ENCODE measurements around the gene ZBTB24.
"Not testable (repeated sequence)": the region's sequence is repeated elsewhere in the genome, so short reads cannot be mapped to it uniquely, and the experiment has no call there.

The ZBTB24 gene

DNA sequence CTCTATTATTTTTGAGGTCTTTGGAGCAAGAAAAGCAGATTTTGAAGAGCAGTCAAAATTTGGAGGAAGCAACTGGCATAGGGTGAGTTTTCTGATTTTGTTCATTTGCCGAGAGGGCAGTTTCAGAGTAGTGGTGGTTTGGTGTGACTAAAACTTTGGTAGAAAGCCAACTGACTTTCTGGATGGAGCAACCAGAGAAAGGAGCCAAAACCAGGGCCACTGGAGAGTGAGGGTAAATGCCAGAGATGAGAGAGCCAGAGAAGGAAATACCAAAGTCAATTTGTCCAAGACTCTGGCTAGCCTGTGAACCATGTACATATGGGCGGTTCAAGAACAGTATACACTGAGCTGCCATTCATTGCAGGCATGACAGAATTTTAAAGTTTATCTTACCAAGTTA lies 40.5 kb upstream of the ZBTB24 start:
- TF ChIP-seq, protein P1, sequence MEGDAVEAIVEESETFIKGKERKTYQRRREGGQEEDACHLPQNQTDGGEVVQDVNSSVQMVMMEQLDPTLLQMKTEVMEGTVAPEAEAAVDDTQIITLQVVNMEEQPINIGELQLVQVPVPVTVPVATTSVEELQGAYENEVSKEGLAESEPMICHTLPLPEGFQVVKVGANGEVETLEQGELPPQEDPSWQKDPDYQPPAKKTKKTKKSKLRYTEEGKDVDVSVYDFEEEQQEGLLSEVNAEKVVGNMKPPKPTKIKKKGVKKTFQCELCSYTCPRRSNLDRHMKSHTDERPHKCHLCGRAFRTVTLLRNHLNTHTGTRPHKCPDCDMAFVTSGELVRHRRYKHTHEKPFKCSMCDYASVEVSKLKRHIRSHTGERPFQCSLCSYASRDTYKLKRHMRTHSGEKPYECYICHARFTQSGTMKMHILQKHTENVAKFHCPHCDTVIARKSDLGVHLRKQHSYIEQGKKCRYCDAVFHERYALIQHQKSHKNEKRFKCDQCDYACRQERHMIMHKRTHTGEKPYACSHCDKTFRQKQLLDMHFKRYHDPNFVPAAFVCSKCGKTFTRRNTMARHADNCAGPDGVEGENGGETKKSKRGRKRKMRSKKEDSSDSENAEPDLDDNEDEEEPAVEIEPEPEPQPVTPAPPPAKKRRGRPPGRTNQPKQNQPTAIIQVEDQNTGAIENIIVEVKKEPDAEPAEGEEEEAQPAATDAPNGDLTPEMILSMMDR (IDR thresholded peaks at IDR 0.05) = no peak
- H3K9me3 ChIP-seq = no peaks in the 10 kb centered on the region
- peaks cover 5 to 6% of the 10 kb centered on the region in 2 experiments for H3K4me1 ChIP-seq (ENCODE audit: control insufficient read depth in 1 of 2, insufficient read depth in 1 of 2, low read depth in 1 of 2, low read length in 1 of 2)
- H3K36me3 ChIP-seq = no peaks in the 10 kb centered on the region
- H3K4me3 ChIP-seq (ENCODE audit: low read depth in 1 of 2, low read length in 1 of 2) = no peak overlapping the region
- no peaks in the 10 kb centered on the region for H3K27me3 ChIP-seq
- H3K27ac ChIP-seq = no peak overlapping the region

DNA sequence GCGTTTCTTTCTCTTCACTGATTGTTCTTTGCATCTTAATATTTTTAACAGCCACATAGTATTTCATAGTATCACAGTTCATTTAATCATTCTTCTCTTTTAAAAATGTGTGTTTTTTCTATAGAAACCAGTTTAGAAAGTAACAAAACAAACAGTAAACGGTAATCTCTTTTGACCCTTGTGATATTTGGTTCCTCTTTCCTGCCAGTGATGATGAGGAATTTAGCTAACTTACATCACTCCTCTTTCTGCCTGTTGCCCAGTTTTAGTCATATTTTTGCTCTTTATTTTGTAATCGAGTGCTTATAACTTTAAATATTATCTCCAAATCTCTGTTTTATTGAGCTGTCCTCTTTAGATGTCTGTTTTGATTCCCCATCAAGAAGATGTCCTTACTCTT lies 38.1 kb upstream of the ZBTB24 start:
- Histone ChIP-seq H3K36me3 (no peaks in the 10 kb centered on the region), H3K4me1 (ENCODE audit: control insufficient read depth in 1 of 2, insufficient read depth in 1 of 2, low read depth in 1 of 2, low read length in 1 of 2) (peaks cover 6 to 10% of the 10 kb centered on the region in 2 experiments), H3K9me3 (no peaks in the 10 kb centered on the region), H3K27me3 (no peaks in the 10 kb centered on the region), H3K4me3 (ENCODE audit: low read depth in 1 of 2, low read length in 1 of 2) (no peak overlapping the region), H3K27ac (no peak overlapping the region)
- TF ChIP-seq, protein P1 (IDR thresholded peaks at IDR 0.05) = no peak

DNA sequence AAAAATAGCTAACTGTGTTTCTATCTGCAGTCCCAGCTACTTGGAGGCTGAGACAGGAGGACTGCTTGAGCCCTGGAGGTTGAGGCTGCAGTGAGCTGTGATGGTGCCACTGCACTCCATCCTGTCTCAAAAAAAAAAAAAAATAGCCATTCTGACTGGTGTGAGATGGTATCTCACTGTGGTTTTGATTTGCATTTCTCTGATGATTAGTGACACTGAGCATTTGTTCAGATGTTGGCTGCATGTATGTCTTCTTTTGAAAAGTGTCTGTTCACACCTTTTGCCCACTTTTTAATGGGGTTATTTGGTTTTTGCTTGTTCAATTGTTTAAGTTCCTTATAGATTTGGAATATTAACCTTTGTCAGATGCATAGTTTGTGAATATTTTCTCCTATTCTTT lies 36.6 kb upstream of the ZBTB24 start:
- not testable (repeated sequence) for H3K36me3 ChIP-seq; H3K9me3 ChIP-seq; H3K4me3 ChIP-seq (ENCODE audit: low read depth in 1 of 2, low read length in 1 of 2); H3K27ac ChIP-seq; H3K27me3 ChIP-seq
- peaks cover 12 to 18% of the 10 kb centered on the region in 2 experiments for H3K4me1 ChIP-seq (ENCODE audit: control insufficient read depth in 1 of 2, insufficient read depth in 1 of 2, low read depth in 1 of 2, low read length in 1 of 2)

DNA sequence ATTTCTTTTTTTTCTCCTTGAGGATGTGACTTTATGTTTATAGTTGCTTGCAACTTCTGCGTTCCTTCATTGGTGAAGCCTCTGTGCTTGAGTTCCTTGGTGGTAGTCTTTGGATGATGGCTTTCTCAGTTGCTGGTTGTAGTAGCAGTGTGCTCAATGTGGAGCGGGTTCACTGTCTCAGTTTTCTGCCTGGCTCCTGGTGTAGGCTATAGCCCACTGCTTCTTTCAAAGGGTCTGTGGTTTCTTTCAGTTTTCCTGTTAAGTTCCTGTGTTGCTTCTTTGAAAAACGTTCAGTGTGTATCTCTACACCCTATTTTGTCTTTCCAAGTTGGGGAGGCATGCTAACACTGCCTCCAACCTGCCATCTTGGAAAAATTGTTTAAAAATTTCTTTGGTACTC lies 33.9 kb upstream of the ZBTB24 start:
- Histone ChIP-seq H3K36me3 (no peaks in the 10 kb centered on the region), H3K9me3 (no peaks in the 10 kb centered on the region), H3K27me3 (no peaks in the 10 kb centered on the region), H3K4me1 (ENCODE audit: control insufficient read depth in 1 of 2, insufficient read depth in 1 of 2, low read depth in 1 of 2, low read length in 1 of 2) (peaks cover 12 to 18% of the 10 kb centered on the region in 2 experiments), H3K27ac (peak overlapping the region; percentile 11), H3K4me3 (ENCODE audit: low read depth in 1 of 2, low read length in 1 of 2) (no peak overlapping the region)
- TF ChIP-seq, protein P1 (IDR thresholded peaks at IDR 0.05) = no peak

DNA sequence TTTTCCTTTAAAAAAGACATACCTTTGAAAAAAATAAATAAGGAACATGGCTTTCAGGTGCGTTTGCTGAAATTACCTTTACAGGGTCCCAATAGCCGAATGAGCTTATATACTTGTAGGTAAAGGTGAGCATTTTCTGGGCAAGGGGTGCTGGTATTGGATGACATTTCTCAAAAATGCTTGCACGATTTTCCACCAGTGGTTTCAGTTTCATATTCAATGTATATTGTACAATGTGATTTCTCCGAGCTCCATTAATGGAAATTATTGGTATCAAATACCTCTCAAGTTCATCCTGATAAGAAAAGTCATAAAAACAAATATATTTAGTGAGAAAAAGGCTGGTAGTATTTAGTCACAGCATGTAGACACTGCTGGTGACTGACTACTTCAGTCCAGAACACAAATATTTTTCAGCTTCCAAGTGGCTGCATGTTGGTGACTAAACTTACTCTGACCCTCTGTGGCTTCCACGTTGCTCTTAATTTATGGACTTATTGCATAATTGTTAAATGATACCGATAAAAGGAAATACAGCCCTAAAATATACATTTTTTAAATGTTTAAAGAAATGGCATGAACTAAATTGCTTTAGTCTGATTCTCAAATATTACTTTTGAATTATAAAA lies 32.9 kb upstream of the ZBTB24 start:
- peak overlapping the region; percentile 39 for H3K27ac ChIP-seq
- TF ChIP-seq, protein P1 (IDR thresholded peaks at IDR 0.05) = no peak

DNA sequence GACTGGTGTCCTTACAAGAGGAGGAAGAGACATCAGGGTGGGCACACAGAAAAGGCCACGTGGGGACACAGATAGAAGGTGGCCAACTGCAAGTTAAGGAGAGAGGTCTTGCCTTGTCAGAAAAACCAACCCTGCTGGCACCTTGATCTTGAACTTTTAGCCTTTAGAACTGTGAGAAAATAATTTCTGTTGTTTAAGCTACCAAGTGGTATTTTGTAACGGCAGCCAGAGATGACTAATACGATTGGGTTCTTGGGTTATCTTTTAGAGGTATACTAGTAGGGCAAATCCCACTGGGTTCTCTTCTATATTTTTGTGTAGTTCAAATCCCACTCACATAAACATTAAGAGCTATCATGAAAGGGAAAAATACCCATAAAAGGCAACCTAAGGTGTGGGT lies 31.9 kb upstream of the ZBTB24 start:
- peaks cover 12 to 18% of the 10 kb centered on the region in 2 experiments for H3K4me1 ChIP-seq (ENCODE audit: control insufficient read depth in 1 of 2, insufficient read depth in 1 of 2, low read depth in 1 of 2, low read length in 1 of 2)
- no peak overlapping the region for H3K4me3 ChIP-seq (ENCODE audit: low read depth in 1 of 2, low read length in 1 of 2)
- H3K27me3 ChIP-seq = no peaks in the 10 kb centered on the region
- TF ChIP-seq, protein P1 (IDR thresholded peaks at IDR 0.05) = no peak
- no peak overlapping the region for H3K27ac ChIP-seq
- H3K9me3 ChIP-seq = no peaks in the 10 kb centered on the region
- H3K36me3 ChIP-seq = no peaks in the 10 kb centered on the region

More for the DNA sequence above, 32.9 kb upstream of the ZBTB24 start:
- H3K4me1 ChIP-seq (ENCODE audit: control insufficient read depth in 1 of 2, insufficient read depth in 1 of 2, low read depth in 1 of 2, low read length in 1 of 2) = peaks cover 12 to 18% of the 10 kb centered on the region in 2 experiments
- no peaks in the 10 kb centered on the region for H3K36me3 ChIP-seq
- no peaks in the 10 kb centered on the region for H3K9me3 ChIP-seq
- H3K4me3 ChIP-seq (ENCODE audit: low read depth in 1 of 2, low read length in 1 of 2) = peak overlapping the region in 1 of 2 experiments; percentile 19
- H3K27me3 ChIP-seq = no peaks in the 10 kb centered on the region
